ENCODE measurements around the gene CYB561D2. TPM values are rescaled to one million over a fixed set of nuclear protein-coding genes. Genes with fewer than 3 reads are reported as not detected.

The CYB561D2 gene
- total and polyA plus RNA-seq, 9 of the 15 experiments (the other 6 are each of a cell fraction or from before 2014, with no cell fraction given) = 4.2 to 16.6 (median 9.4) TPM

DNA sequence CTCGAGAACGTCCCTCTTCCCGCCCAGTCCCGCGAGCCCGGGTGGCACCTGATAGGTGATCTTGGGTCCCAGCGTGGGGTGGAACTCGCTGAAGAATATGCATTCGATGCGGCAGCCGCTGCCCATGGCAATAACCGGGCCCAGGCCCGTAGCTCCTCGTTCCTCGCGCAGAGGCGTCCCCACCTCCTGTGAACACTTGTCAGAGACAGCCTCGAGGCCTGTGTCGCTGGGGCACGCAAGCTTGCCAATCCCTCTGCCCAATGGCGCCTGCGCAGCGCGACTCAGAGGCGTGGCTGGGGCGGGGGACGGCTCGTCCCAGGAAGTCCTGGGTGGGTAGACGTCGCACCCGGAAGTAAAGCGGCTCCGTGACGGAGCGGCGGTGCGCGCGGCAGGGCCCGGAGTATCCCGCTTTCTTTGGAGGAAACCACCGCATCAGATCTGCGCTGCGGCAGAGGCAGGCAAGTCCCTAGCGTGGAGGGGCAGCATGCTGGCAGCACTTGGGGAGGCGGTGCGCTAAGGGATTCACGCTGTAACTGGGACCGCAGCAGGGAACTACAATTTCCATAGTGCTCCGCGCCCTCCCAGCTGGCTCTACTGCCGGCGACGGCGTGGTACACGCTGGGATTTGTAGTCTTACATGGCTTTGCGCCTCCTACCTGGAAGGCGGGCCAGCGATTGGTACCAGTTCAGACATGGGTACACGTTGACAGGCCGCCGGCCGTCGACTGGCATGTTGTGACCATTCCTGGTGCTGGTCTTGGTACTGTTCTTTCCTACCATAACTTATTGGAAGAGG, at the start of gene CYB561D2, which contains the start of gene NPRL2 (continued):
- peak; percentile 55; the same call in 1 of the 2 replicates for TF ChIP-seq HNRNPL (IDR thresholded peaks at IDR 0.05; ENCODE audit: low read depth, low read length)
- 0 out of 2 replicates have a peak, but pooled peaks have one; percentile 62 for TF ChIP-seq SREBF2 (CRISPR knock-in tag; IDR thresholded peaks at IDR 0.05)
- TF ChIP-seq AFF1 (IDR thresholded peaks at IDR 0.05; ENCODE audit: low read depth in 1 of 2, partially characterized antibody in 2 of 2) = peak in 1 of 2 experiments; percentile 99
- TF ChIP-seq MAX (CRISPR knock-in tag; IDR thresholded peaks at IDR 0.05) = peak; percentile 77
- TF ChIP-seq CREB1 (IDR thresholded peaks at IDR 0.05) = peak; percentile 83
- peak; percentile 81 for TF ChIP-seq CREB1 (CRISPR knock-in tag; IDR thresholded peaks at IDR 0.05)
- 0 out of 2 replicates have a peak, but pooled peaks have one; percentile 37 for TF ChIP-seq KAT7 (CRISPR knock-in tag; IDR thresholded peaks at IDR 0.05; ENCODE audit: borderline replicate concordance)
- TF ChIP-seq NR2C2 (CRISPR knock-in tag; IDR thresholded peaks at IDR 0.05) = peak; percentile 88
- TF ChIP-seq NR2C2 (tag; IDR thresholded peaks at IDR 0.05) = peak; percentile 98
- peak; percentile 79; the same call in 1 of the 2 replicates for TF ChIP-seq ELF4 (CRISPR knock-in tag; IDR thresholded peaks at IDR 0.05)
- TF ChIP-seq POLR2B (IDR thresholded peaks at IDR 0.05; ENCODE audit: low read depth, partially characterized antibody) = peak; percentile 70
- TF ChIP-seq EGR1 (conservative IDR thresholded peaks at IDR 0.05) = 0 out of 2 replicates have a peak, but pooled peaks have one; percentile 7
- TF ChIP-seq HDAC1 (IDR thresholded peaks at IDR 0.05) = peak in 1 of 2 experiments; percentile 83; a peak in 2 of 4 replicates
- TF ChIP-seq E2F3 (CRISPR knock-in tag; IDR thresholded peaks at IDR 0.05) = 0 out of 2 replicates have a peak, but pooled peaks have one; percentile 38
- TF ChIP-seq CBFB (CRISPR knock-in tag; IDR thresholded peaks at IDR 0.05) = peak; percentile 83; the same call in 1 of the 2 replicates
- peak; percentile 89; the same call in 1 of the 2 replicates for TF ChIP-seq CREB3L1 (IDR thresholded peaks at IDR 0.05; ENCODE audit: borderline replicate concordance, low read depth)
- TF ChIP-seq MYNN (IDR thresholded peaks at IDR 0.05) = peak; percentile 62; the same call in 1 of the 2 replicates
- TF ChIP-seq MYNN (CRISPR knock-in tag; IDR thresholded peaks at IDR 0.05) = no peak
- TF ChIP-seq GMEB1 (CRISPR knock-in tag; IDR thresholded peaks at IDR 0.05) = peak; percentile 80
- no peak for TF ChIP-seq CSDE1 (IDR thresholded peaks at IDR 0.05)
- peak; percentile 53; the same call in 1 of the 2 replicates for TF ChIP-seq ZNF263 (CRISPR knock-in tag; IDR thresholded peaks at IDR 0.05; ENCODE audit: borderline replicate concordance)
